Upper lobe of left lung (tissue), 4 donors: ENCODE data around the gene EMC6.

Source experiments
- EP300 ChIP-seq, 4 donors: sonication (generic); formaldehyde crosslinking; IDR thresholded peaks; one replicate each; pipeline ENCODE4 v1.5.1; 2017; ENCODE audit warnings: antibody characterized with exemption in 4 of 4, control low read depth in 2 of 4
- POLR2AphosphoS5 ChIP-seq, 2 donors: sonication (generic); formaldehyde crosslinking; IDR thresholded peaks; one replicate each; pipeline ENCODE4 v1.5.1; 2017; ENCODE audit warnings: antibody characterized with exemption in 2 of 2

DNA sequence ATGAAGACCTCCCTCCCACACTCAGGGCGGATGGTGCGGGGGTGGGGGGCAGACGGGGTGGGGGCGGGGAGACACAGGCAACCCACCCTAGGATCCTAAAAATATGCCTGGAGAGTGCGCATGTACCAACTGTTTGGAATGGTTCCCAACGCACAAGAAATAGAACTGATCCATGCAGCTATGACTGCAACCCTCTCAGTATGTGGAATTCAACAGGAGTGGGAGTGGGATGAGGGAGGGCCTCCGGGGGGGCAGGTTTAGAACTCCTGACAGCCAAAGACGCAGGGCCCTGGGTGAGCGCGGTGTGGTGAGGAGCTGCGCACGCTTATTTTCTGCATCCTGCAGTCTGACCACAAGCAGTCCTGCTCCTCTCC, 28.5 kb downstream of the EMC6 start:
- TF ChIP-seq EP300 (IDR thresholded peaks at IDR 0.05) (no peak), POLR2AphosphoS5 (IDR thresholded peaks at IDR 0.05) (no peak)
